Superior temporal gyrus (tissue), 1 donor: ENCODE measurements around the gene TIMM29.
"Not testable (repeated sequence)": the region's sequence is repeated elsewhere in the genome, so short reads cannot be mapped to it uniquely, and the experiment has no call there.

Source experiments
- DNase-seq: peaks from one replicate; pipeline ENCODE4 v3.0.0-alpha.2; 2016; ENCODE audit errors: extremely low spot score

TIMM29 gene

GRCh38 chr19:10945264-10945663, 16.7 kb downstream of the TIMM29 start:
- DNase-seq: no peak

DNA sequence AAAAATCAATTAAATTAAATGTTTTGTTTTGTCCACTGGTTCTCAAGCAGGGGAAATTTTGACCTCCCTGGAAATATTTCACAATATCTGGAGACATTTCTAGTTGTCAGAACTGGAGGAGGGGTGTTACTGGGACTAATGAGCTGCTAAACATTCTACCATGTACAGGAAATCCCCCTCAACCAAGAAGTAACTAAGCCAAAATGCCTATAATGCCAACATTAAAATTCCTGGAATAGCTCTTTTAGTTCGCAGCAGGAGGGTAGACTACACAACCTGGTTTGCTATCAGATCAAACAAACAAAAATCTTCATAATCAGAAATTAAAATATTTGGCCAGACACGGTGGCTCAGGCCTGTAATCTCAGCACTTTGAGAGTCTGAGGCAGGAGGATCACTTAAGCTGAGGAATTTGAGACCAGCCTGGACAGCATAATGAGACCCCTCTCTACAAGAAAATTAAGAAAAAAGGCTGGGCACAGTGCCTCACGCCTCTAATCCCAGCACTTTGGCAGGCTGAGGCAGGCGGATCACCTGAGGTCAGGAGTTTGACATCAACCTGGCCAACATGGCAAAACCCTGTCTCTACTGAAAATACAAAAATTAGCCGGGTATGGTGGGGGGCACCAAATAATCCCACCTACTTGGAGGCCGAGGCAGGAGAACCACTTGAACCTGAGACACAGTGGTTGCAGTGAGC, 18.5 kb downstream of the TIMM29 start:
- DNase-seq: no peak

GRCh38 chr19:10952809-10953208, 24.2 kb downstream of the TIMM29 start:
- DNase-seq: no peak

- DNase-seq: not testable (repeated sequence)
These were observed 30.8 kb downstream of the TIMM29 start for GRCh38 chr19:10959277-10959968.

GRCh38 chr19:10960314-10961072, 31.9 kb downstream of the TIMM29 start, which contains the start of gene SMARCA4:
Gene SMARCA4 (plus strand): TSS chr19:10961030. CDS start chr19:10984152, 23,122 bp downstream.
- DNase-seq: peak; percentile 96

- DNase-seq: peak; percentile 25
These were observed 32.7 kb downstream of the TIMM29 start for GRCh38 chr19:10961073-10961860.

GRCh38 chr19:10962863-10963262, 34.3 kb downstream of the TIMM29 start:
- no peak for DNase-seq

DNA sequence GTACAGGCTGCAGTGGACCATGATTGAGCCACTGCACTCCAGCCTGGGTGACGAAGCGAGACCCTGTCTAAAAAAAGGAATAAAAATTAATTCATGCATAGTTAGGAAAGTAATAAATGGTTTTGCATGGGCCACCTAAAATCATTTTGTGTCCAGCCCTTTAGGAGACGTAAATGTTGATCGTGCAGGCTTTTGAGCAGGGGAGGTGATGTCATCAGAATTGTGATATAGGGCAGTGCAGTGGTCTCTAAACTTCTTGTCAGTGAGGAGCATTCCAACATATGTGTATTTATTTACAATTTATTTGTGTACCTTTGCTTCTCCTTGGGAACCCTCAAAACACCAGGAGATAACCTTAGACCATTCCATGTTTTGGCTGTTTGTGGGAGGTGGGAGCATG, 35.3 kb downstream of the TIMM29 start:
- no peak for DNase-seq

- no peak for DNase-seq
These were observed 36.3 kb downstream of the TIMM29 start for GRCh38 chr19:10964903-10965302.

- DNase-seq: no peak
These were observed 36.8 kb downstream of the TIMM29 start for GRCh38 chr19:10965398-10965797.

DNA sequence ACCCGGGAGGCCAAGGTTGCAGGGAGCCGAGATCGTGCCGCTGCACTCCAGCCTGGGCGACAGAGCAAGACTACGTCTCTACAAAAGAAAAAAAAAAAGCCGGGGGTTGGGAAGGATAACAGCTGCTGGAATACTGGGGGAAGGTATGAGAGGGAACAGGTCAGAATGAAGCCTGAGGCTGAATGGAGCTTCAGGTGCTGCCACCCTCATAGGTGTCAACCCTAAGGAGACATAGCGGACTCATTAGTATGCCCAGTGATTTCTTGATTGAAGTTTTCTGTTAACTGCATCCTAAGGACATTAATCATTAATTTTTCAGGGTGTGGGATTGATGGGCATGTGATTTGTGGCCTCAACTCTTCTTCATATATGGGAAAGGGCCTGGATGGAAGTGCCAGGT, 38.2 kb downstream of the TIMM29 start:
- no peak for DNase-seq

DNA sequence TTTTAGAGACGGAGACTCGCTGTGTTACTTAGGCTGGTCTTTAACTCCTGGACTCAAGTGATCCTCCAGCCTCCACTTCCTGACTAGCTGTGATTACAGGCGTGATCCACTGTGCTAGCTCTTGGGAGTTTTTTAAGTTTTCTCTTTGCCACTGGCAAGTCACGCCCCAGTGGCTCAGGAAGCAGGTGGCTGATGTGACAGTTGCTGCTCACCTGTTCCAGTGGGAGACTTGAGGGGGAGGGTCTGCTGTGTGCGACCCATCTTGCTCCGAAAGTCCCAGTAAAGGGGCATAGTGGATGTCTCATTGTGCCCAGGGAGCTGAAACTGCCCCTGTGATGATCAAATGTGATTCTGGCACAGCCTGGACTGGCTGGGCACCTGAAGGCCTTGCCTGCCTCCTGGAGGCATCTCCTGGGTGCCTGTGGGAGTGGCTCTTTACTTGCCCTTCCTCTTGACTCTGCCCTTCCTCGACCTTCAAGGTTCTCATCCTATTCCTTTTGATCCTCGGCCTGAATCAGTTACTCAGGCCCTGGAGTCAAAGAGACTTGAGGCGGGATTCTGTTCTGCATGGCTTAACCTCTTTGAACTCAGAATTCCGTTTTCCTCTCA, 40.0 kb downstream of the TIMM29 start:
- no peak for DNase-seq

- no peak for DNase-seq
These were observed 42.6 kb downstream of the TIMM29 start for GRCh38 chr19:10971107-10971726.

DNA sequence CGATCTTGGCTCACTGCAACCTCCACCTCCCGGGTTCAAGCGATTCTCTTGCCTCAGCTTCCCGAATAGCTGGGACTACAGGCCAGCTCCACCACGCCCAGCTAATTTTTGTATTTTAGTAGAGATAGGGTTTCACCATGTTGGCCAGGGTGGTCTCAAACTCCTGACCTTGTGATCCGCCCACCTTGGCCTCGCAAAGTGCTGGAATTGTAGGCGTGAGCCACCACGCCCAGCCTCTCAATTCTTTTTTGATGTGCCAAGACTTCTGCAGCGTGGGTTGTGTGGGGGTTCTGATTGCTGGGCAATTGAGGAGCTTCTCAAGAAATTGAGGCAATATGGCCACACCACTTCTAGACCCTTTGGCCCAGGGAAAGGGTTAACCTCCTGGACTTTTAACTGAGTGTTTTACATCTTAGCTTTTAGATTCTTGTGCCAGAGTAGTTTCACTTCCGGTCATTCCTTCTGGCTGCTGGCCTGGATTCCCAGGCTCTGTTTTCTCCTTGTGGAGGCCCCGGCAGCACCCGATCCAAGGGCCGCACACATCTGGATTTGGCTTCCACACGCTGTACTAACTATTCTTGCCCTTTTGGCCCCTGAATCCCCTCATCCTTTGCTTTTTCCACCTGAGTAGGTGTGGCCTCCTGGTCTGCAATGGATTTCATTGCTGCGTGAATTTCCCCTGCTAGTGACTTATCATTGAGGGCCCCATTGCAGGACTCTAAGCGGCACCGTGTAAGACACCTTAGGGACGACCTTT, 46.9 kb downstream of the TIMM29 start:
- DNase-seq: no peak

- no peak for DNase-seq
These were observed 47.7 kb downstream of the TIMM29 start for GRCh38 chr19:10976131-10976892.

DNA sequence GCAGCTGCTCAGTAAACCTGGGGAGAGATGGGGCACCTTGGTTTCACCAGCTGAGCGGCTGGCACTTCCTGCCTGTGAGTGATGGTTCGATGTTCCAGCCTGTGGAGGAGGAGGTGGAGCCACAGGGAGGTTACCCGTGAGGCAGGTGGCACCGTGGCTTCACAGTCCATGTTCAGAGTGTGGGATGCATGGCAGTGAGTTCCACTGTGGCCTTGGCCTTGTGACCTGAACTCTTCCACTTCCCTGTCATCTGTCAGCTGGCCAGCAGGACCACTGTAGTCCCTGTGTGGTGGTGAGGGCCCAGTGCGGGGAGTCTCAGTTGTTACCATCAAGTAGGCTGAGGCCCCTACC, 49.1 kb downstream of the TIMM29 start:
- DNase-seq: no peak
